ENCODE data around the gene MARCKS. TPM values are rescaled to one million over a fixed set of nuclear protein-coding genes. Genes with fewer than 3 reads are reported as not detected.

MARCKS gene
- polyA plus RNA-seq, 3 donors from 2014 or later: 0.04 to 0.12 TPM; not detected in 1

GRCh38 chr6:113881478-113881980 lies 24.4 kb downstream of the MARCKS start:
- DNase-seq: no peak
- Mint-ChIP-seq H3K36me3 (no peaks in the 10 kb centered on the region), H3K4me3 (no peak overlapping the region), H3K27me3 (ENCODE audit: low read depth in 3 of 3) (peaks cover 0 to 12% (median 1%) of the 10 kb centered on the region in 3 donors), H3K4me1 (no peaks in the 10 kb centered on the region), H3K27ac (no peak overlapping the region), H3K9me3 (peaks cover 0 to 4% (median 0%) of the 10 kb centered on the region in 6 donors)

DNA sequence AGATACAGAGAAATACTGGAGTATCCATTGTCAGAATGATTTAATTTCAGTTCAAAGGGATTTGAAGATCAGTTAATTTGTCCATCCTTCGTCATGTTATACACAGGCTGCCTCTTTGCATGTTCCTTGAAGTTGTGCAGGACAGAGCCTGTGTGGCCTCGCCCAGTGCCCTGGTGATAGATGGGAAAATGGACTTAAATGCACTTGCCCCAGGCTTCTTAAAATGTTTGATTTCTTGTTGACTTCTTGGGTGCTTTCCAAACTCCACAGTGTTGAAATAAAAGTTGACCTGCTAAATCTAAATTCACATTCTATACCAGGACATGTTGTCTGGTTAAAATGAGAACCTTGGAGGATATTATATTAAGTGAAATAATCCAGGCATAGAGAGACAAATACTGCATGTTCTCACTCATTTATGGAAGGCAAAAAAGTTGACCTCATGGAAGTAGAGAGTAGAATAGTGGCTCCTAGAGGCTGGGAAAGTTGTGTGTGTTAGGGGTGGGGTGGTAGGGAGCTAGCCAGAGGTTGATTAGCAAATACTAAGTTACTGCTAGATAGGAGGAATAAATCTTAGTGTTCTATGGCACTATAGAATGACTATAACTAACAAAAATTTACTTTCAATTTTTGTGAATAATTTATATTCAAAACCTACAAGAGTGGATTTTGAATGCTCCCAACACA lies 25.3 kb downstream of the MARCKS start:
- Mint-ChIP-seq H3K27me3 (ENCODE audit: low read depth in 3 of 3) (peaks cover 0 to 12% (median 1%) of the 10 kb centered on the region in 3 donors), H3K27ac (no peak overlapping the region), H3K4me1 (no peaks in the 10 kb centered on the region), H3K4me3 (no peak overlapping the region), H3K36me3 (no peaks in the 10 kb centered on the region), H3K9me3 (peaks cover 0 to 4% (median 0%) of the 10 kb centered on the region in 6 donors)
- DNase-seq: no peak

GRCh38 chr6:113884011-113884410 lies 26.9 kb downstream of the MARCKS start:
- H3K36me3 Mint-ChIP-seq: no peaks in the 10 kb centered on the region
- H3K4me3 Mint-ChIP-seq: no peak overlapping the region
- H3K27ac Mint-ChIP-seq: no peak overlapping the region
- H3K27me3 Mint-ChIP-seq (ENCODE audit: low read depth in 3 of 3): peaks cover 2 to 12% (median 3%) of the 10 kb centered on the region in 3 donors
- peaks cover 0 to 2% (median 0%) of the 10 kb centered on the region in 6 donors for H3K9me3 Mint-ChIP-seq
- no peak for DNase-seq
- no peaks in the 10 kb centered on the region for H3K4me1 Mint-ChIP-seq

GRCh38 chr6:113886512-113886911 lies 29.4 kb downstream of the MARCKS start:
- Mint-ChIP-seq H3K27ac (no peak overlapping the region), H3K36me3 (no peaks in the 10 kb centered on the region), H3K4me3 (no peak overlapping the region), H3K4me1 (no peaks in the 10 kb centered on the region), H3K27me3 (ENCODE audit: low read depth in 3 of 3) (peaks cover 2 to 5% (median 2%) of the 10 kb centered on the region in 3 donors), H3K9me3 (peaks cover 0 to 2% (median 0%) of the 10 kb centered on the region in 6 donors)
- no peak for DNase-seq

DNA sequence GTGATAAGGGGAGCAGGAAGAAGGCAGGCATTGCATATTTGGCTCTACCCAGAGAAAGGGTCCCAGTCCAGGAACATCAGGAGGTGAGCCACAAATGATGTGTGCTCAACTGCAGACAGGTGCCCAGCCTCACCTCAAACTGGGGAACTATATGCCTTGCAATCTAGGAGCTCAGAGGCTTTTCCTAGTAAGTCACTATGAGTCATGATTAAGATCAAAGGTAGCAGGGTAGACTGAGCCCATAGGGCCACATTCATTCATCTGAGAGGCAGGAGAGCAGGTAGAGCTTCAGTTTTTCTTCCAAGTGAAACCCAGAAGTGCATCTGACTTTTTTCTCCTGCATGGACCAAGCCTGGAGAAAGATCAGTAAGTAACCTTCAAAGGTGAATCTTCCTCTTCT lies 31.3 kb downstream of the MARCKS start:
- Mint-ChIP-seq H3K27ac (no peak overlapping the region), H3K27me3 (ENCODE audit: low read depth in 3 of 3) (peaks cover 2% of the 10 kb centered on the region in 3 donors), H3K36me3 (no peaks in the 10 kb centered on the region), H3K9me3 (peaks cover 0 to 4% (median 0%) of the 10 kb centered on the region in 6 donors), H3K4me1 (no peaks in the 10 kb centered on the region), H3K4me3 (no peak overlapping the region)
- DNase-seq: no peak

GRCh38 chr6:113888956-113889630 lies 31.9 kb downstream of the MARCKS start:
- Mint-ChIP-seq H3K27me3 (ENCODE audit: low read depth in 3 of 3) (peaks cover 2 to 3% (median 2%) of the 10 kb centered on the region in 3 donors), H3K4me3 (no peak overlapping the region), H3K36me3 (no peaks in the 10 kb centered on the region), H3K4me1 (no peaks in the 10 kb centered on the region), H3K27ac (no peak overlapping the region), H3K9me3 (peaks cover 0 to 2% (median 0%) of the 10 kb centered on the region in 6 donors)
- no peak for DNase-seq

- Mint-ChIP-seq H3K27me3 (ENCODE audit: low read depth in 3 of 3) (peaks cover 2 to 5% (median 2%) of the 10 kb centered on the region in 3 donors), H3K4me3 (no peak overlapping the region), H3K9me3 (peaks cover 0 to 4% (median 0%) of the 10 kb centered on the region in 6 donors), H3K36me3 (no peaks in the 10 kb centered on the region), H3K4me1 (no peaks in the 10 kb centered on the region), H3K27ac (no peak overlapping the region)
- no peak for DNase-seq
These were observed 36.3 kb downstream of the MARCKS start for GRCh38 chr6:113893451-113893850.

DNA sequence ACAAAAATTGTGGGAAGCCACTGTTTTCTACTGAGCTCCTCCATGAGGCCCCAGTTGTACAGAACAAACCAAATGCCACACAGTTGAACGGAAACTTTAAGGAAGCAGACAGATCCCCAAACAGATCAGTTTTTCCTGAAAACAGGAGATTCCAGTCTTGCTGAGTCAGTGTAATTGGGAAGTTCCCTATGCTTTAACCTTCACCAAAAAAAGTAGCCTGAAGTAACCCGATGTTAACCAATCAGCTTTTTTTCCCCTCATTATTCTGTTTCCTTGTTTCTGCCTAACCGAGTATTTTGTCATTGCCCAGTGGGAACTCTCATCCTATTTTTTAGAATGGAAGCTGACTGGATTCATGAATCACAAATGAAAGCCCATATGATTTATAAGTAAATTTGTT lies 36.7 kb downstream of the MARCKS start:
- Mint-ChIP-seq H3K4me1 (no peaks in the 10 kb centered on the region), H3K27me3 (ENCODE audit: low read depth in 3 of 3) (peaks cover 2 to 5% (median 4%) of the 10 kb centered on the region in 3 donors), H3K9me3 (peaks cover 0 to 4% (median 0%) of the 10 kb centered on the region in 6 donors), H3K36me3 (no peaks in the 10 kb centered on the region), H3K27ac (no peak overlapping the region), H3K4me3 (no peak overlapping the region)
- DNase-seq: no peak

GRCh38 chr6:113894712-113895674 lies 37.8 kb downstream of the MARCKS start:
- Mint-ChIP-seq H3K27me3 (ENCODE audit: low read depth in 3 of 3) (peaks cover 4 to 9% (median 5%) of the 10 kb centered on the region in 3 donors), H3K4me1 (no peaks in the 10 kb centered on the region), H3K4me3 (no peak overlapping the region), H3K27ac (no peak overlapping the region), H3K36me3 (no peaks in the 10 kb centered on the region), H3K9me3 (peaks cover 0 to 4% (median 0%) of the 10 kb centered on the region in 6 donors)
- no peak for DNase-seq

- H3K27me3 Mint-ChIP-seq (ENCODE audit: low read depth in 3 of 3): peaks cover 3 to 8% (median 5%) of the 10 kb centered on the region in 3 donors
- H3K36me3 Mint-ChIP-seq: no peaks in the 10 kb centered on the region
- no peak overlapping the region for H3K27ac Mint-ChIP-seq
- DNase-seq: no peak
- no peak overlapping the region for H3K4me3 Mint-ChIP-seq
- peaks cover 0 to under 1% (median 0%) of the 10 kb centered on the region in 6 donors for H3K9me3 Mint-ChIP-seq
- no peaks in the 10 kb centered on the region for H3K4me1 Mint-ChIP-seq
These were observed 44.3 kb downstream of the MARCKS start for GRCh38 chr6:113901482-113901881.

- DNase-seq: no peak
- Mint-ChIP-seq H3K4me1 (peaks cover 0 to 2% of the 10 kb centered on the region in 2 donors), H3K27ac (no peak overlapping the region), H3K9me3 (no peaks in the 10 kb centered on the region), H3K4me3 (no peak overlapping the region), H3K36me3 (no peaks in the 10 kb centered on the region), H3K27me3 (ENCODE audit: low read depth in 3 of 3) (peaks cover 2 to 6% (median 4%) of the 10 kb centered on the region in 3 donors)
These were observed 46.7 kb downstream of the MARCKS start for GRCh38 chr6:113903666-113904330.

GRCh38 chr6:113907102-113907815 lies 50.1 kb downstream of the MARCKS start:
- no peaks in the 10 kb centered on the region for H3K9me3 Mint-ChIP-seq
- DNase-seq: no peak
- H3K27me3 Mint-ChIP-seq (ENCODE audit: low read depth in 3 of 3): peaks cover 0 to 2% (median 2%) of the 10 kb centered on the region in 3 donors
- no peaks in the 10 kb centered on the region for H3K36me3 Mint-ChIP-seq
- H3K27ac Mint-ChIP-seq: no peak overlapping the region
- H3K4me3 Mint-ChIP-seq: no peak overlapping the region
- H3K4me1 Mint-ChIP-seq: peaks cover 4 to 6% of the 10 kb centered on the region in 2 donors
